B cell (primary cell): ENCODE measurements around the gene ICA1L. TPM values are rescaled to one million over a fixed set of nuclear protein-coding genes. Genes with fewer than 3 reads are reported as not detected.

Experiments
- ATAC-seq: fragments of 200-7000 bp; cut with Tn5 transposase; one replicate; pipeline ENCODE4 v1.10.0; 2021; ENCODE audit warnings: low read depth, mild to moderate bottlenecking, moderate number of reproducible peaks, moderate library complexity
- CTCF ChIA-PET: fragments of 350-600 bp; sonication (Branson Sonifier 250); formaldehyde crosslinking; loops from one replicate; lab custom pipeline; 2021; ENCODE audit warnings: antibody characterized with exemption, inconsistent platforms; lab: Charles Lee
- POLR2A ChIA-PET: fragments of 350-600 bp; sonication (Branson Sonifier 250); formaldehyde crosslinking; loops from one replicate; lab custom pipeline; 2021; ENCODE audit warnings: antibody characterized with exemption; lab: Charles Lee
- DNase-seq: peaks from one replicate; pipeline ENCODE4 v3.0.0; 2013
- H2AFZ ChIP-seq: 2 replicates; pipeline ENCODE4 v1.6.1; 2012; ENCODE audit warnings: mild to moderate bottlenecking, low read depth, low read length; ENCODE audit not compliant: insufficient read depth, poor library complexity, severe bottlenecking
- H3K27ac ChIP-seq, 2 donors: 1 replicate in 1 of 2; 2 replicates in 1 of 2; pipeline ENCODE4 v1.5.1; 2012 to 2013; ENCODE audit warnings: low read length in 2 of 2, mild to moderate bottlenecking in 2 of 2, moderate library complexity in 1 of 2
- H3K27me3 ChIP-seq, 4 experiments: fragments of 200-600 bp in 1 of 4; sonication (generic) in 1 of 4; replicated peaks in 1 of 4; 1 replicate in 2 of 4; 2 replicates in 2 of 4; pipeline versions ENCODE4 v1.6.1 to v1.7.0; 2013 to 2016; ENCODE audit warnings: low read length in 3 of 4, mild to moderate bottlenecking in 2 of 4, mixed read lengths in 1 of 4, moderate library complexity in 1 of 4; ENCODE audit not compliant: insufficient read depth in 4 of 4, control insufficient read depth in 3 of 4; ENCODE audit errors: control extremely low read depth in 1 of 4
- H3K36me3 ChIP-seq, 2 experiments: replicated peaks in 1 of 2; 1 replicate in 1 of 2; 2 replicates in 1 of 2; pipeline versions ENCODE4 v1.6.1 to v1.7.1; 2013; ENCODE audit warnings: low read length in 1 of 2; ENCODE audit not compliant: insufficient read depth in 2 of 2, control insufficient read depth in 1 of 2; ENCODE audit errors: control extremely low read depth in 1 of 2, extremely low read depth in 1 of 2
- H3K4me1 ChIP-seq, 2 donors: fragments of 200-600 bp in 1 of 2; sonication (generic) in 1 of 2; 1 replicate in 1 of 2; 2 replicates in 1 of 2; pipeline versions ENCODE4 v1.5.1 to v1.6.1; 2013 to 2017; ENCODE audit warnings: low read length in 2 of 2; ENCODE audit not compliant: control insufficient read depth in 2 of 2, insufficient read depth in 2 of 2
- H3K4me2 ChIP-seq: replicated peaks from 2 replicates; pipeline ENCODE3; 2012; ENCODE audit warnings: mild to moderate bottlenecking, low read depth, low read length; ENCODE audit not compliant: poor library complexity, severe bottlenecking
- H3K4me3 ChIP-seq, 5 experiments: fragments of 200-600 bp in 1 of 5; sonication (generic) in 1 of 5; 1 replicate in 3 of 5; 2 replicates in 2 of 5; pipeline versions ENCODE4 v1.5.1 to v1.7.0; 2011 to 2016; ENCODE audit warnings: low read length in 4 of 5, mild to moderate bottlenecking in 4 of 5, low read depth in 2 of 5, control low read depth in 1 of 5, moderate library complexity in 1 of 5; ENCODE audit not compliant: insufficient read depth in 1 of 5; ENCODE audit errors: control extremely low read depth in 1 of 5, extremely low read depth in 1 of 5
- H3K79me2 ChIP-seq: fragments of 200-600 bp; sonication (generic); one replicate; pipeline ENCODE4 v1.6.0; 2016; ENCODE audit warnings: low read length; ENCODE audit not compliant: control insufficient read depth, insufficient read depth
- H3K9ac ChIP-seq: fragments of 200-600 bp; sonication (generic); 2 replicates; pipeline ENCODE4 v1.6.1; 2017; ENCODE audit warnings: mild to moderate bottlenecking, low read length, moderate library complexity
- H3K9me3 ChIP-seq, 3 donors: one replicate each; pipeline versions ENCODE4 v1.6.1 to v1.7.1; 2013; ENCODE audit warnings: low read length in 2 of 3; ENCODE audit not compliant: control insufficient read depth in 2 of 3, insufficient read depth in 1 of 3; ENCODE audit errors: control extremely low read depth in 1 of 3
- H4K20me1 ChIP-seq: 2 replicates; pipeline ENCODE4 v1.6.0; 2012; ENCODE audit warnings: mild to moderate bottlenecking, low read length; ENCODE audit not compliant: insufficient read depth, control insufficient read depth, poor library complexity, severe bottlenecking
- H3K27ac Mint-ChIP-seq: one replicate; pipeline ENCODE4 v1.8.0; 2021; ENCODE audit warnings: mixed read lengths
- H3K27me3 Mint-ChIP-seq: one replicate; pipeline ENCODE4 v1.8.0; 2021; ENCODE audit warnings: mixed read lengths
- H3K4me1 Mint-ChIP-seq: one replicate; pipeline ENCODE4 v1.8.0; 2021; ENCODE audit warnings: mixed read lengths
- H3K4me3 Mint-ChIP-seq: one replicate; pipeline ENCODE4 v1.8.0; 2021; ENCODE audit warnings: mixed read lengths
- H3K9me3 Mint-ChIP-seq: one replicate; pipeline ENCODE4 v1.8.0; 2022; ENCODE audit warnings: mixed read lengths; ENCODE audit not compliant: insufficient read depth
- EZH2 ChIP-seq: IDR thresholded peaks from 2 replicates; pipeline ENCODE4 v1.6.1; 2012; ENCODE audit warnings: borderline replicate concordance, low read depth, mild to moderate bottlenecking, moderate library complexity, low read length; ENCODE audit not compliant: insufficient read depth, poor library complexity, severe bottlenecking
- WGBS: methylation state at CpG from one replicate; pipeline ENCODE4 v1.1.5; 2013; ENCODE audit warnings: missing lambda C conversion rate; ENCODE audit not compliant: insufficient coverage; 5-methylcytosine and 5-hydroxymethylcytosine counted together
- intact Hi-C: fragments of 100-400 bp; cut with micrococcal nuclease; formaldehyde crosslinking; loops from one replicate; pipeline ENCODE4 v1.10.0; 2022
- polyA plus RNA-seq: library from polyadenylated mRNA; depleted of rRNA; stranded (reverse); fragments of >200 nt; gene quantifications from 2 replicates; pipeline ENCODE4 v1.2.3, GENCODE V29; 2012
- total RNA-seq, 2 donors: library from RNA; stranded (reverse); fragments of 120-200 nt in 1 of 2; gene quantifications; 1 replicate in 1 of 2; 2 replicates in 1 of 2; pipeline versions ENCODE4 v1.2.3 to v1.2.4, GENCODE V29; 2013 to 2022
- TF ChIP-seq, protein P1 (sequence below): fragments of 200-600 bp; IDR thresholded peaks from one replicate; pipeline ENCODE4 v1.8.0; 2022; ENCODE audit warnings: antibody characterized with exemption, mild to moderate bottlenecking

The ICA1L gene
- total and polyA plus RNA-seq, 2 donors (not counting 1 experiment from before 2014, with no cell fraction given), result 2.4 to 6.8 TPM

DNA sequence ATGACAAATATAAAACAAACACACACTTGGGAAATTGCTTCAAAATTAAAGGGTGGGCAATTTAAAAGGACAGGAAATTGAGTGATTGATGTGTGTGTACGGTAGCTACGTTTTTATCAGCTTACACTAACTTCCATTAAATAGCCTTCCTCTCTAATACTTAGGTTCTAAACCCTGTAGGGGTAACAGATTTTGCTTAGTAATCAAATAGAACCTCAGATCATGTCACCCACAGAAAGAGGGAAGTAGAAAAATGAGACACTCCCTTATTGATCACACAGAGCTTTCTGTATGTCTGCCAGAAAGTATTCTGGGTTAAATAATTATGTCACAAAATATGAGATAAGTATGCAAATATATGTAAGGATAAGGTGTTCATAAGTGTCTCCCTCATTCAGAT lies 93.3 kb downstream of the ICA1L start:
- no peaks in the 10 kb centered on the region for H3K9me3 Mint-ChIP-seq
- ATAC-seq, result no peak
- Histone ChIP-seq H3K4me3 (no peak overlapping the region), H3K36me3 (peaks cover 16 to 58% of the 10 kb centered on the region in 2 experiments), H3K27ac (no peak overlapping the region), H3K9ac (no peak overlapping the region), H3K27me3 (no peaks in the 10 kb centered on the region), H3K4me2 (no peak overlapping the region), H4K20me1 (no peaks in the 10 kb centered on the region), H3K9me3 (no peaks in the 10 kb centered on the region), H2AFZ (no peak overlapping the region), H3K79me2 (no peaks in the 10 kb centered on the region), H3K4me1 (no peaks in the 10 kb centered on the region)
- H3K4me1 Mint-ChIP-seq, result peaks cover 6% of the 10 kb centered on the region
- no peak overlapping the region for H3K4me3 Mint-ChIP-seq
- no peak for TF ChIP-seq EZH2
- TF ChIP-seq, protein P1, sequence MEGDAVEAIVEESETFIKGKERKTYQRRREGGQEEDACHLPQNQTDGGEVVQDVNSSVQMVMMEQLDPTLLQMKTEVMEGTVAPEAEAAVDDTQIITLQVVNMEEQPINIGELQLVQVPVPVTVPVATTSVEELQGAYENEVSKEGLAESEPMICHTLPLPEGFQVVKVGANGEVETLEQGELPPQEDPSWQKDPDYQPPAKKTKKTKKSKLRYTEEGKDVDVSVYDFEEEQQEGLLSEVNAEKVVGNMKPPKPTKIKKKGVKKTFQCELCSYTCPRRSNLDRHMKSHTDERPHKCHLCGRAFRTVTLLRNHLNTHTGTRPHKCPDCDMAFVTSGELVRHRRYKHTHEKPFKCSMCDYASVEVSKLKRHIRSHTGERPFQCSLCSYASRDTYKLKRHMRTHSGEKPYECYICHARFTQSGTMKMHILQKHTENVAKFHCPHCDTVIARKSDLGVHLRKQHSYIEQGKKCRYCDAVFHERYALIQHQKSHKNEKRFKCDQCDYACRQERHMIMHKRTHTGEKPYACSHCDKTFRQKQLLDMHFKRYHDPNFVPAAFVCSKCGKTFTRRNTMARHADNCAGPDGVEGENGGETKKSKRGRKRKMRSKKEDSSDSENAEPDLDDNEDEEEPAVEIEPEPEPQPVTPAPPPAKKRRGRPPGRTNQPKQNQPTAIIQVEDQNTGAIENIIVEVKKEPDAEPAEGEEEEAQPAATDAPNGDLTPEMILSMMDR, result no peak
- CTCF ChIA-PET, result no interaction called here
- H3K27ac Mint-ChIP-seq, result no peak overlapping the region
- DNase-seq, result no peak
- intact Hi-C loops, result no loop called here
- H3K27me3 Mint-ChIP-seq, result no peaks in the 10 kb centered on the region
- no CpG with 5 or more reads among the region's 2 CpGs for WGBS
- POLR2A ChIA-PET, result interaction anchor here (0.6 to 0.7 kb wide), 2 partner anchors 34 to 179 kb away, joined by 4 to 7 read pairs; no protein-coding TSS in a partner anchor

DNA sequence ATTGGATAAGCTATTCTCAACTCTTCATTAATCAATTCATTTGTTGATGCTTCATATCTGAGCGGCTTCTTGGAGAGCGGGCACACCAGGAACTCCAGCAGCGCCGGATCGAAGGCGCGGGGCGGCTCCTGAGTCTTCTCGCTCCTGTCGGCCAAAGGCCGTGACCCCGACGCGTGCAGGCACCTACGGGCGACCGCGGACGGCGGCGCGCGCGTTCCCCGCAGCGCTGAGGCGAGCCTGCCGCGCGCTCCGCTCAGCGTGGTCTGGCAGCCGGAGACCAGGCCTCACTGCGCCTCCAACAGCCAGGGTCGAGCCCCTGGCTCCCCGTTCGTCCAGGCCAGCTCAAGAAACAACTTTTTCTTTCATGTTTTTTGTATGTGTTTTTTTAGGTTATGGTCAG lies 97.5 kb downstream of the ICA1L start:
- Mint-ChIP-seq H3K4me3 (no peak overlapping the region), H3K27ac (no peak overlapping the region), H3K27me3 (no peaks in the 10 kb centered on the region), H3K9me3 (no peaks in the 10 kb centered on the region), H3K4me1 (peaks cover 6% of the 10 kb centered on the region)
- H4K20me1 ChIP-seq, result no peaks in the 10 kb centered on the region
- TF ChIP-seq EZH2, result no peak
- TF ChIP-seq, protein P1, result no peak
- no peaks in the 10 kb centered on the region for H3K4me1 ChIP-seq
- H3K27me3 ChIP-seq, result no peaks in the 10 kb centered on the region
- H3K4me3 ChIP-seq, result no peak overlapping the region
- WGBS, result 96% methylated on average over 36 of the region's 37 CpGs
- H3K9ac ChIP-seq, result no peak overlapping the region
- intact Hi-C loops, result no loop called here
- no peak overlapping the region for H2AFZ ChIP-seq
- POLR2A ChIA-PET, result no interaction called here
- no peaks in the 10 kb centered on the region for H3K79me2 ChIP-seq
- no peaks in the 10 kb centered on the region for H3K9me3 ChIP-seq
- H3K36me3 ChIP-seq, result peaks cover 10 to 56% of the 10 kb centered on the region in 2 experiments
- no peak for ATAC-seq
- CTCF ChIA-PET, result interaction anchor here (0.9 kb wide), 1 partner anchor 186 kb away, joined by 3 read pairs; no protein-coding TSS in a partner anchor
- no peak for DNase-seq
- H3K4me2 ChIP-seq, result no peak overlapping the region
- H3K27ac ChIP-seq, result no peak overlapping the region
